ENCODE results near the gene HOXB2.

DNA sequence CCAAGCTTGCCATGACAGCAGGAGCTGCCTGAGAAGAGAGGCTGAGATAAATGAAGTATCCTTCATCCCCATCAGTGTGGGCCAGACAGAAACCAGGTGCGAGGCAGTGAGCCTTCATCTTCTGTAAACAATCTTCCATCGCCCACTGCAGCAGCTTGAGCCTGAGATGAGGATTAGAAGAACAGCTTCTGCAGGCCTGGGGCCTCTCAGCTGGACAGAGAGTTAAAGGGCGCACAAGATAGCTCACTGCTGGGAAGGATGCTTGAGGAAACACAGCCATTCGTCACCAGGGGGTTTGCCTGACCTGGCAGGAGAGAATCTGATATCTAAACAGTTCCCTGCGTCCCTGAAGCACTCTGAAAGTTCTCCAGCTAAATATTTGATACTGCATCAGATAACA lies 41.2 kb downstream of the HOXB2 start:
- no peak for TF ChIP-seq POLR2A (IDR thresholded peaks at IDR 0.05)
- TF ChIP-seq, protein P1, sequence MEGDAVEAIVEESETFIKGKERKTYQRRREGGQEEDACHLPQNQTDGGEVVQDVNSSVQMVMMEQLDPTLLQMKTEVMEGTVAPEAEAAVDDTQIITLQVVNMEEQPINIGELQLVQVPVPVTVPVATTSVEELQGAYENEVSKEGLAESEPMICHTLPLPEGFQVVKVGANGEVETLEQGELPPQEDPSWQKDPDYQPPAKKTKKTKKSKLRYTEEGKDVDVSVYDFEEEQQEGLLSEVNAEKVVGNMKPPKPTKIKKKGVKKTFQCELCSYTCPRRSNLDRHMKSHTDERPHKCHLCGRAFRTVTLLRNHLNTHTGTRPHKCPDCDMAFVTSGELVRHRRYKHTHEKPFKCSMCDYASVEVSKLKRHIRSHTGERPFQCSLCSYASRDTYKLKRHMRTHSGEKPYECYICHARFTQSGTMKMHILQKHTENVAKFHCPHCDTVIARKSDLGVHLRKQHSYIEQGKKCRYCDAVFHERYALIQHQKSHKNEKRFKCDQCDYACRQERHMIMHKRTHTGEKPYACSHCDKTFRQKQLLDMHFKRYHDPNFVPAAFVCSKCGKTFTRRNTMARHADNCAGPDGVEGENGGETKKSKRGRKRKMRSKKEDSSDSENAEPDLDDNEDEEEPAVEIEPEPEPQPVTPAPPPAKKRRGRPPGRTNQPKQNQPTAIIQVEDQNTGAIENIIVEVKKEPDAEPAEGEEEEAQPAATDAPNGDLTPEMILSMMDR (IDR thresholded peaks at IDR 0.05): no peak

Measured in esophagus squamous epithelium (tissue), 4 donors.